ENCODE results near the gene KLHL26.

Gene KLHL26

DNA sequence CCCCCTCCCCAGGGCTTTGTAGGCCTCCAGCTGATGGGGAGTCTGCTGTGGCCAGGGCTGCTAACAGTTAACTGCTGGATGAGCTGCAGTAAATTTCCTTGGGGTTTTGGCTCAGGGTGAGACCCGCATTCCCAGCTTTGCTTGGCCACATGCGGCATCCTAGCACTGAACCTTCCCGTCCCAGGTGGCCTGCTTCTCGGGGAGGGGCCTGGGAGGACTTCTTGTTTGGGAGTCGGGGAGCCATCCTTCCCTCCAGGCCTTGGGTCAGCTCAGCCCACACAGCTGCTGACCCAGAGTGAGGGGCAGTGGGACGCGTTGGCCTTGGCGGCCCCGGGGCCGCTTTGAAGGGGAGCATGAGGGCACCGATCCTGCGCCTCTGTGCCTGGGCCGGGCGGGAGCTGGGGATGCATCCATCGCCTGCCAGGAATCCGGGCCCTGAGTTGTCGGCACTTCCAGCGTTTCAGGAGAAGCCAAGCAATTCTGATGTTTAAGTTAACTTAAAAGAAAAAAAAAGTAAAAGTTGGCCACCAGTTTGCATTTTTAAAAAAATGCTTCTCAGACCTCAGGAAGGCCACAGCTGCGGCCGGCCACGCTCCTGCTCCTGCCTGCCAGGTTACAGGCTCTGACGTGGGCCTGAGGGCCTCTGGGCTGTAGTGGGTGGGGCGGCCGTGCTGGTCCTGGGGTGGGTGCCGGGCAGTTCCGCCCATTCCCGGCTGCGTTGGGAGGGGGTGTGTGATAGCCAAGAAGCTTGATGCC, 74.3 kb downstream of the KLHL26 start:
- in situ Hi-C loops (cut with HindIII; ENCODE audit: low sequenced_read_pairs) = no loop called here

DNA sequence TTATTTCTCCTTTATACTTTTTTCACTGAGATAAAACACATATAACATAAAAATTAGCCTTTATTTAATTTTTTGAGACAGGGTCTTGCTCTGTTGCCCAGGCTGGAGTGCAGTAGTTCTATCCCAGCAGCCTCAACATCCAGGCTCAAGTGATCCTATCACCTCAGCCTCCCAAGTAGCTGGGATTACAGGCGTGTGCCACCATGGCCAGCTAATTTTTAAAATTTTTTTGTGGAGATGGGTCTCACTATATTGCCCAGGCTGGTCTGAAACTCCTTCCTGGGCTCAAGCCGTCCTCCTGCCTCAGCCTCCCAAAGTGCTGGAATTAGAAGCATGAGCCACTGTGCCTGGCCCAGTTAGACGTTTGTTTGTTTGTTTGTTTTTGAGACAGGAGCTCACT, 75.1 kb downstream of the KLHL26 start:
- in situ Hi-C loops (cut with HindIII; ENCODE audit: low sequenced_read_pairs) = no loop called here

DNA sequence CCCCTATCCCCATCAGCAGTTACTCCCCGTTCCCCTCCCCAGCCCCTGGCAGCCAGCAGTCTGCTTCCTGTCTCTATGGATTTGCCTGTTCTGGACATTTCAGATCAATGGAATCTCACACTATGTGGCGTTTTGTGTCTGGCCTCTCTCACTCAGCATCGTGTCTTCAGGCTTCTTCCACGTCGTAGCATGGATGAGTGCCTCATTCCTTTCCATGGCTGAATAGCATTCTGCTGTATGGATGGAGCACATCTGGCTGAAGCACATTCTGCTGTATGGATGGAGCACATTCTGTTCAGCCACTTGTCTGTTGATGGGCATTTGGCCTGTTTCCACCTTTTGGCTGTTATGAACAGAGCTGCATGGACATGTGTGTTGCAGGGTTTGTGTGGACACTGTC, 76.2 kb downstream of the KLHL26 start:
- in situ Hi-C loops (cut with HindIII; ENCODE audit: low sequenced_read_pairs) = no loop called here

DNA sequence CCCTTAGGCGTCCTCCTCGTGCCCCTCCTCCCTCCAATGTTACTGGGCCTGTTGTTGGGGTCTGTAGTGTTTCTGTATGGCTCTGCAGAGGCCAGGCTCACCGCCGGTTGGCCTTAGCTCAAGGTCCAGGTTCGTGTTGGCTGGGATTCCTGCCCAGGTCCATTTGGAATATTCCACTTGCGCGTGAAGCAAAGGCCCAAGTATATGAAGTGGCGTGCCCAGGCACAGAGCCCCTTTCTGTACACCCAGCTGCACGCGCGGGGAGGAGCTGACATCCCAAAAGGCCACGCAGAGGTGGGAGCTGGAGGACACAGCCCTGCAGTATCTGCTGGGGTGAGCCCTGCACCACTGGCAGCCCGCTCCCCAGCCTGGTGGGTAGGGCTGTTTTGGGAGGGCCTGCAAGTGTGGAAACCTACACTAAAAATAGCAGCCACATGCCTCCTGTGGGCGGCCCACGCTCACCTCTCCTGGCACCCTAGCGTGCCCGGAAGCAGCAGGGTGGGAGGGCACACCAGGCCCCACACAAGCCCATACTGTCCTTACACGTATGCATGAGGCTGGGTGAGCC, 76.8 kb downstream of the KLHL26 start:
- in situ Hi-C loops (cut with HindIII; ENCODE audit: low sequenced_read_pairs) = no loop called here

DNA sequence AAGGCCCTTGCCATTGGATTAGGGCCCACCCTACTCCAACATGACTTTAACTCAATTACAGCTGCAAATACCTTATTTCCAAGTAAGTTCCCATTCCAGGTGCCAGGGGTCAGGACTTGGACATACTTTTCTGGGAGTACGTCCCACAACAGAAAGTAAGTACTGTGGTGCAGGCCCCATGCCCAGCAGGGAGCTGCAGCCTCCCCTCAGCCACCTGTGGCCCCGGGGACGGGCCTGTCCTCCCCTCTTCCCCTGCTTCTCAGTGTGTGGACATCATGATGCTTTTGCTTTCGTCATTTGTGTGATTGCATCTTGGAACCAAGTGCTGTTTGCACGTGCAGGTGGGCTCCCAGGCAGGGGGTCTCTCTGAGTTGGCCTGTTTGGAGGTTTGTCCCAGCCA, 78.6 kb downstream of the KLHL26 start:
- in situ Hi-C loops (cut with HindIII; ENCODE audit: low sequenced_read_pairs) = no loop called here

DNA sequence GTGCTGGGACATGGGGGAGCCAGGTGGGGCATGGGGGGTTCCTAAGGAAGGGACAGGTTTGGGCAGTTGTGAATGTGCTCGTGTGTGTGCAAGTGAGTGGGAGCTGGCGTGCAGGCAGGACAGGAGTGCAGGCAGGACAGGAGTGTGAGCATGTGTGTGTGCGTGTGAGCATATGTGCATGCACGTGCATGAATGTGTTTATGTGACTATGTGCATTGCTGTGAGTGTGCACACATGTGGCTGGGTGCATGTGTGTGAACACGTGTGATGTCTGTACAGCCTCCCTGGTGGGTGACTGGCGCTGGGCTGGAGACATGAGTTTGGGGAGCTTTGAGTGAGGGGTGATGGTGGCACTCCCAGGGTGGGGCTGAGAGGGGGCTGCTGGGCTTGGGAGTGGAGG, 80.0 kb downstream of the KLHL26 start:
- in situ Hi-C loops (cut with HindIII; ENCODE audit: low sequenced_read_pairs) = no loop called here

DNA sequence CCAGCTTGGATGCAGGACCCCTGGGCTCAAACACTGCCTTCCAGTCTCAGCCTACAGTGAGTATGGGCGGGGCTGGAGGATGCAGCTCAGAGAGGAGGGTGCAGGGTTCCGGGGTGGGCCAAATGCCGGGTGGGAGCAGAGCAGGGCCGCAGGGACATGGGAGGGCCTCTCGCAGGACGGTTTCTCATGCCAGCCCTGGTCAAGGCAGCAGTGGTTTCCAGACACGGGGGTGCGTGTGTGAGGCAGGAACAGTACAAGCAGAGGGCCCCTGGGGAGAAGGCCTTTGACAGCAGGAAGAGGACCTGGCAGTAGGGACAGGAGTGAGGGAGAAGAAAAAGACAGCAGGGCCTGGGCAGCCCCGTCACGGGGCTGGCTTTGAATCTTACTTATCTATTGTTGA, 80.8 kb downstream of the KLHL26 start:
- in situ Hi-C loops (cut with HindIII; ENCODE audit: low sequenced_read_pairs) = no loop called here

DNA sequence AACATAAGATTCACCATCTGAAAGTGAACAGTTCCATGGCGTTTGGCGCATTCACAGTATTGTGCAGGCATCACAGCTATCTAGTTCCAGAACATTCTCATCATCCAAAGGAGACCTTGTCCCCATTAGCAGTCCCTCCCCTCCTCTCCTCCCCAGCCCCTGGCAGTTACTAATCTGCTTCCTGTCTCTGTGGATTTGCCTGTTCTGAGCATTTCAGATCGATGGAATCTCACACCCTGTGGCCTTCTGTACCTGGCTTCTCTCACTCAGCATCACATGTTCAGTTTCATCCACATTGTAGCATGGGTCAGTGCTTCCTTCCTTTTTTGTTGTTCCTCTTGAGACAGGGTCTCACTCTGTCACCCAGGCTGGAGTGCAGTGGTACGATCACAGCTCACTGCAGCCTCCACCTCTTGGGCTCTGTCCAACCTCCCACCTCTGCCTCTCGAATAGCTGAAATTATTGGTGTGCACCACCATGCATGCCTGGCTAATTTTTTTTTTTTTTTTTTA, 81.2 kb downstream of the KLHL26 start:
- in situ Hi-C loops (cut with HindIII; ENCODE audit: low sequenced_read_pairs) = no loop called here

DNA sequence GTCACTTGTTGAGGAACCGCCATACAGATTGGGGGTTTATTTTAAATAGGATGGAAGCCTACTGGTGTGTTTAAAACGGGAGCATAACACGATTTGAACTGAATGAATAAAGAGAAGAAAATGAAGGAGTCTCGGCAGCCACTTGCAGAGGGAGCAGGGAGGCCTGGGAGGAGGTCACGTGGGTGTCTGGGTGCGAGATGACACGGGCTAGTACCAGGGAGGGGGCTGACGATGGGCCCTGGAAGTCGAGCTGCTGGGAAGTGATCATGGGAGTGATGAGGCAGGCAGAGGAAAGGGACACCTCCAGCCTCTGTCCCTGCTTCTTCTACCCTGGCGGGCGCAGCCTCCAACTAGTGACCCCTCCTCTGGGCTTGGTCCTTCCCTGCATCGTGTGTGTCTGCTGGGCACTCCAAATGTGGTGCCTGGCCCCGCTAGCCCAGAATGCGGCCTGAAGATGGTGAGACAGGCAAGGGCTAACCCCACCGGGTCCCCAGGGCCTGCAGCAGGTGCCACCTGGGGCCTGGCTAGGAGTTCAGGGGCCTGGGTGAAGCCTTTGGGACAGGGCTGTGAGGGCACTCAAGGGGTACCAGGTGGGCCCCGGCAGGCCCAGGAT, 82.1 kb downstream of the KLHL26 start:
- in situ Hi-C loops (cut with HindIII; ENCODE audit: low sequenced_read_pairs) = no loop called here

DNA sequence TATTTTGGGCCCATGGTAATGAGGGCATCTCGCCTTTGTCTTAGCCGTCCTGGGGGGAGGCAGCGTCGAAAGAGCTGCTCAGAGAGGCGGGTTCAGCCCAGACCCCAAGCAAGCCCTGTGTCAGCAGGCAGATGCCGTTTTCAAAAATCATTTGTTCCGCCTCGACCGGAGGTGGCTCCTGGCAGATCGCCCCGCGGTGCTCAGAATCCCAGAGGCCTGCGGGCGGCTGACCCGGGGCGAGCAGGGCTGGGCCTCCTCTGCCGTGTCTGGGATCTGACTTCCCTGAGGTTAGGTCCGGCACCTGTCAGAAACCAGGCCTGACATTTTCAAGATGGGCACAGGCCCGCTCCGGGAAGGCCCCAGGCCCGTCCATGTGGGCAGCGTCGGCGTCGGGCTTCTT, 82.7 kb downstream of the KLHL26 start:
- in situ Hi-C loops (cut with HindIII; ENCODE audit: low sequenced_read_pairs) = no loop called here
